Measurements from ENCODE around the gene FAM222A.

The FAM222A gene

GRCh38 chr12:109726511-109727038 lies 12.9 kb downstream of the FAM222A start:
- TF ChIP-seq CTCF (IDR thresholded peaks at IDR 0.05; ENCODE audit: low read depth, low read length), result no peak
- in situ Hi-C loops (cut with HindIII; ENCODE audit: low sequenced_read_pairs), result no loop called here
- DNase-seq (ENCODE audit: low read depth, low spot score), result no peak
- no peak overlapping the region for H3K4me3 ChIP-seq (ENCODE audit: low read depth, low read length)

GRCh38 chr12:109727039-109727723 lies 13.6 kb downstream of the FAM222A start:
- DNase-seq (ENCODE audit: low read depth, low spot score), result no peak
- no peak for TF ChIP-seq CTCF (IDR thresholded peaks at IDR 0.05; ENCODE audit: low read depth, low read length)
- in situ Hi-C loops (cut with HindIII; ENCODE audit: low sequenced_read_pairs), result no loop called here
- no peak overlapping the region for H3K4me3 ChIP-seq (ENCODE audit: low read depth, low read length)

- TF ChIP-seq CTCF (IDR thresholded peaks at IDR 0.05; ENCODE audit: low read depth, low read length), result no peak
- no peak overlapping the region for H3K4me3 ChIP-seq (ENCODE audit: low read depth, low read length)
- in situ Hi-C loops (cut with HindIII; ENCODE audit: low sequenced_read_pairs), result no loop called here
- DNase-seq (ENCODE audit: low read depth, low spot score), result no peak
Measured at GRCh38 chr12:109727746-109728726, 14.4 kb downstream of the FAM222A start.

- in situ Hi-C loops (cut with HindIII; ENCODE audit: low sequenced_read_pairs), result no loop called here
- no peak overlapping the region for H3K4me3 ChIP-seq (ENCODE audit: low read depth, low read length)
- no peak for TF ChIP-seq CTCF (IDR thresholded peaks at IDR 0.05; ENCODE audit: low read depth, low read length)
- no peak for DNase-seq (ENCODE audit: low read depth, low spot score)
Measured at GRCh38 chr12:109728921-109729320, 15.3 kb downstream of the FAM222A start.

GRCh38 chr12:109729371-109729781 lies 15.8 kb downstream of the FAM222A start:
- in situ Hi-C loops (cut with HindIII; ENCODE audit: low sequenced_read_pairs), result no loop called here
- no peak for TF ChIP-seq CTCF (IDR thresholded peaks at IDR 0.05; ENCODE audit: low read depth, low read length)
- no peak for DNase-seq (ENCODE audit: low read depth, low spot score)
- no peak overlapping the region for H3K4me3 ChIP-seq (ENCODE audit: low read depth, low read length)

- no peak for DNase-seq (ENCODE audit: low read depth, low spot score)
- in situ Hi-C loops (cut with HindIII; ENCODE audit: low sequenced_read_pairs), result no loop called here
- no peak overlapping the region for H3K4me3 ChIP-seq (ENCODE audit: low read depth, low read length)
- no peak for TF ChIP-seq CTCF (IDR thresholded peaks at IDR 0.05; ENCODE audit: low read depth, low read length)
Measured at GRCh38 chr12:109729801-109730200, 16.2 kb downstream of the FAM222A start.

Measured in astrocyte of the spinal cord (primary cell).